Hippocampal formation (tissue), 2 donors: ENCODE results near the gene SERPINE2.
"Not testable (repeated sequence)": the region's sequence is repeated elsewhere in the genome, so short reads cannot be mapped to it uniquely, and the experiment has no call there.

Experiments used
- DNase-seq, 2 donors: peaks; one replicate each; lab custom pipeline; 2025; lab: John Stamatoyannopoulos, UW

The SERPINE2 gene

DNA sequence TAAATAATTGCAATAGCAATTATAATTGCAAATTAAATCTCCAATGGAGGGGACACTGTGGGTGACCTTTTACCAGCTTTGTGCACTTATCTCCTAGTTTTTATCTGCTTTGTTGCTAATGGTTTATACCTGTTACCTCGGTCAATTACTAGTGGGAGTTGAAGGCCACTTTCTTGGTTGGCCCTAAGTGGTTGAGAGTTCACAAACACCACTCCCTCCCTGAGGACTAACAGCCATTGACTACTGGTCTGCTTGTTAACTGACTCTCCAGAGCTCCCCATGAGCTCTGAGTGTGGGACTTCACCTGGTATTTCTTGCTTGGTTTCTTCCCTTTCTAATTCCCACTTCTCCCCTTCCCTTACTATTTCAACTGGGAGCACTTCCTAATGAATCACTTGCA lies 27.2 kb downstream of the SERPINE2 start:
- no peak for DNase-seq

DNA sequence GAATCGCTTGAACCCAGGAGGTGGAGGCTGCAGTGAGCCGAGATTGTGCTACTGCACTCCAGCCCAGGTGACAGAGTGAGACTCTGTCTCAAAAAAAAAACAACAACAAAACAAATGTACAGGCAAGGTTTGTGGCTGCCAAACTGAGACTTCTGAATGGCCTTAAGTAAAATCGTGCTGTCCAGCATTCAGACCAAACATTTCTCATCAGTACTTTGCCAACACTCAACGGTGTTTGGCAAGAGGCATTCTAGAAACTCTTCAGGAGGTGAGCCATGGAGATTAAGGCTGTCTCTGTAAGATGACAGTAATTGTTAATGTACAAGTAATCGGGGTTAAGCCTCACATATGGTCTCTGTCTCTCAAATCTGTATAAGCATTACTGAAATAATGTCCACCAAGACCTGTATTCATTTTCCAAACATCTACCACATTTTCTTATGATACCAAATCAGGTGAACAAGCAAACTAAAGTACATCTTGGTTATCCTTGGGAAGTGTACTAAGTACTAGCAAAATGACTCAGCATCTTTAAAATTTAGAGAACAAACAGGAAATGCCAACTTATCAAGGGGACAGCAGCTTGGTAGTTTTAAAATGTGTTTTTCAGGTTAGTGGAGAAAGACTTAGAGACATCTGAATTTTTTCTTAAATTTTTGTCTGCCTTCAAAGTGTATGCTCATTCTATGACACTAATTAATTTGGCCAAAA lies 29.3 kb downstream of the SERPINE2 start:
- no peak for DNase-seq

DNA sequence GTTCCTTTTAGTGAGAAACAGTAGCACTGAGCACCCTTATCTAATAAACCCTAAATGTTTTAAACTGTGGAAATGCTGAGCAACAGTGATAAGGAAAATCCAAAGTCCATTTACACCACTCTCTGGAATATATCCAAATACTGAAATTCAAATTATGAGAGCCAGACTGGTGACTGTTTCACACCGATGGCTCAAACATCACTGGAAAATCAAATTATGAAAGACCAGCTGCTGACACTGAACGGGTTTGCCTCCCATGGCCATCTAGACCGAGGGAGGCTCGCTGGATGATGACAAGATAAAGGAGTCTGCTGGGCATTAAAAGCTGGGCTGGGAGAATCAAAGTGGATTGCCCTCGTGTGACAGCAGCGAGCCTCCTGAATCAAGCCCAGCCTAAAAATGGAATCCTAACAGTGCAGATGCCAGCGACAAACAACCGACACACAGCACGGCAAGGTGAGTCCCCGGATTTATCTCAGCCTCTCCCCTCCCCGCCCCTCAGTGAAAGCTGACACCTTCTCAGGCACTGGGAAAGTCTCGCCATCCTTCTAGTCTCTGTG lies 30.3 kb downstream of the SERPINE2 start:
- no peak for DNase-seq

DNA sequence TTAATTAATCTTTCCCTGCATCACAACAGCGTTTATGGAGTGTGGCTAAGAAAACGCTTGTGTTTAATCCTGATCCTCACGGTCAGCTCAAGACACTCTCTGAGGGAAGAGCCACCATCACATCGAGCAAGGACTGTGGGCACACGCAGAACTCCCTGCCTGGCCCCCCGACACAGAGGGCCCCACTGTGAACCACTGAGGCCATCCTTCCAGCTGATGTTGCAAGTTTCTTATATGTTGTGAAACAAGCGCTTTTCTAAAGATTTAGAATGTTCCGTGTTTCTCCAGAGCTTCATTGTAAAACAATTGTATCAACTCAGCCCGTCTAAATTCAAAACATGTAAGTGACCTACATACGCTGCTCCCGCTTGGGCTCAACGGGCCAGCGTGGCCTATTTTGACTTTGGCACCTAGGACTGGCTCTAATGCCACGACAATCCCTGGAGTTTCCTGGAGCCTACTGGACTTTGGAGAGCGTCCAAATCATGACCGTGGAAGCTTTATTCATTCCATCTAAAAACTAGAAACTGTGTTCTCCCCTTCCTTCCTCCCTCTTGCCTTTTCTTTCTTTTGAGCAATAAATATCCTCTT lies 34.9 kb downstream of the SERPINE2 start:
- DNase-seq, result peak; percentile 10 to 20

DNA sequence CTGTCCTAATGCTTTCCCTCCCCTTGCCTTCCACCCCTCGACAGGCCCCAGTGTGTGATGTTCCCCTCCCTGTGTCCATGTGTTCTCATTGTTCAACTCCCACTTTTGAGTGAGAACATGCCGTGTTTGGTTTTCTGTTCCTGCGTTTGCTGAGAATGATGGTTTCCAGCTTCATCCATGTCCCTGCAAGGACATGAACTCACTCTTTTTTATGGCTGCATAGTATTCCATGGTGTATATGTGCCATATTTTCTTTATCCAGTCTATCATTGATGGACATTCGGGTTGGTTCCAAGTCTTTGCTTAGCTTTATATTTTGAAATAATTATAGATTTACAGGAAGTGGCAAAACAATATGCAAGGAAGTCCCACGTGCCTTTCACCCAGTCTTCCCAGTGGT lies 38.4 kb downstream of the SERPINE2 start:
- DNase-seq, result not testable (repeated sequence)

DNA sequence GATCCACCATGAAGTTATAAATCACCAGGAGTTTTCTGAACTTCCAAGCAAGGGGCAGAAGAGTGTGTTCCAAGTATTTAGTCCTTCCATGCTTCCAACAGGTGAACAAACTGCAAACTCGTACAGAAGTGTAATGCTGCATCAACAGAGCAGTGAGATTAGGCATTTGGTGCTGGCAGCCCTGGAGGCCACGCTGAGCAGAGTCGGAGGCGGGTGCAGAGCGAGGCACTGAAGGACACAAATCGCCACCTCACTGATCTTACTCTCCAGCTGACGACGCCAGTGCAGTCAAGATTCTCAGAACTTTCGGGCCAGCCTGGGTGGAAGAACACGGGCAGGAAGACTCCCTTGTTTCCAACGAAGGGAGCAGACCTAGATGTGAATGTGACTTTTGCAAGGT lies 39.2 kb downstream of the SERPINE2 start:
- DNase-seq, result no peak

DNA sequence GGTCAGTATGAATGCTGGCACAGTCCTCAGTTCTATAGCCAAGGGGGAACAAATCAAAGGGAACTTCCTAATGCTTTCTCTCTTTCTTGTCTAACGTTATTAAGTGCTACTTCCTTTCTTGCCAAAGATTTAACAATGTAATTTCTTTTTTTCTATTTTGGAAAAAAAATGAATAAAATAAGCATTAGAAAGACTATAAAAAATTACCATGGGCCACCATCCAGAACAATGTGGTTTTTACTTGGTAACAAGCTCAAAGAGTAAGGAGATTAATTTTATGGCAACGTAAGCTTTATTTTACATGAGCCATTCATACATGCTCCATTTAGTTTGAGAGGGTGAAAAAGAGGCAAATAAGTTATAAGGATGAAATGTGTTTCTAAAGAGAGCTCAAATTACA lies 40.1 kb downstream of the SERPINE2 start:
- DNase-seq, result no peak

DNA sequence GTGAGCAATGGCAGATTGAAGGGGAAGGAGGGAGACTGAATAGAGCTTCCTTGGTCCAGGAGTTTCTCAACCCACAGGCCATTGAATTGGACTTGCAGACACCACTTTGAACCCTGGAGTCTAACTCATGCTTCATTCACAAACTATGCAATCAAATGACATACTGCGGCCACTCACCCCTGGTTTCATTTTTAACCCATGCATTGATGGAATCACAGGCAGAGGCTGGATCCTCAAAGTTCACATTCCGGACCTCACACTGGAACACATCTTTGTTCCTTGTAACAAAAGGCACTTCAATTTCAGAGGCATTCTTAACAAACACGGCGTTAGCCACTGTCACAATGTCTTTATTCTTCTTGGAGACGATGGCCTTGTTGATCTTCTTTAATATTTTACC lies 41.1 kb downstream of the SERPINE2 start:
- no peak for DNase-seq

DNA sequence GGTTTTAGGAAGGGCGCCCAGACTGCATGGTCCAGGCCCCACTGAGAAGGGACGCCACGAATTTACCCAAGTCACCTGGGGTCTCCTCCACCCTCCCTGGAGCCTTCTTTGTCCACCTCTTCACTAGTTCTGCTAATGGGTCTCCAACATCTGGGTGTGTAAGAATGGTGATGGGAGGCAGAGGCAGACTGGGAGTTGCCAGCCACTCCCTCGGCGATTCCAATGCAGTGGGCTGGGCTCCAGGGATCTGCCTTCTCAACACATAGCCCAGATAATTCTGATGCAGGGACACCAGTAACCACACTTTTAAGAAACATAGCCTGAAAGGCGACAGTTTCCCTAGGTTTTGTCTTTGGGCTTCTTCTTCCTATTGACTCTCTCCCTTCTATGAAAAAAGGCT lies 42.7 kb downstream of the SERPINE2 start:
- no peak for DNase-seq

DNA sequence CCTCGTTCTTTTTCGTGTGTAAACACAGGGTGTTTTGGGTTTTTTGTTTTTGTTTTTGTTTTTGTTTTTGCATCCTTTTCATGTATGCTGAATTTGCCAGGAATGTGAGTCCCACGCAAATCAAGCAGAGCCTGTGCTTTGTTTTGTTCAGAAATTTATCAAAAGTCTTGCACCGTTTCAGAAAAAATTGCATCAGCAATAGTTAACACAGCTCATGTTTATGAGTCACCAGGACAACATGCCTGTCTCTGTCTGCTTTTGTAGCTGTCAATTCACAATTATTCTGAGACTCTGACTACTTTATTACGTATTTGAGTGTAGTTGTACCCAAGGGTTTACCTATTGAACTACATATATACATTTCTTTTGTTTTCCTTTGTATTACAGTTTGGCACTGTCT lies 43.5 kb downstream of the SERPINE2 start:
- DNase-seq, result no peak

DNA sequence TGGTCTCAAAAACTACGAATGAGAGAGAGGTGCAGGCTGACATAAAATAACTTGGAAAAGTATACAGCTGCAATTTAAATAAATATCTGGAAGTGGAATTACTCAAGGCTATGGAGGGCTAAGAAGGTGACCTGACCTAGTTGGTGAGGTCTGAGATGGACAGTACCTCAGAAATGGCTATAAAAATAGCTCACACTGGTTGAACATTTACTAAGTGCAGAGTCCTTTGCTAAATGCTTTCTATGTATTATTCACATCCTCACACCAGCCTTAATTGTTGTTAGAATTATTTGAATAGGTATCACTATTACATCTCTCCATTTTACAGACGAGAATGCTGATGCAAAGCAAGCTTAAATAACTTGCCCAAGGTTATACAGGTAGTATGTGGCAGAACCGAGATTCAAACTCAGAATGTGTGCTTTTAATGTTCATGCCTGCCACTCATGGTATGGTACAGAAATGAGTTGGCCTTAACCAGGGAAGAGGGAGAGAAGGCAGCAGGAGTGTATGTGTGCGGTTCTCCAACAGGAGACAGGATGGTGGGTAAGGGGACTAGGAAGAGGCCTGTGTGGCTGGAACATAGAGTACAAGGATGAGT lies 44.4 kb downstream of the SERPINE2 start:
- DNase-seq, result no peak

DNA sequence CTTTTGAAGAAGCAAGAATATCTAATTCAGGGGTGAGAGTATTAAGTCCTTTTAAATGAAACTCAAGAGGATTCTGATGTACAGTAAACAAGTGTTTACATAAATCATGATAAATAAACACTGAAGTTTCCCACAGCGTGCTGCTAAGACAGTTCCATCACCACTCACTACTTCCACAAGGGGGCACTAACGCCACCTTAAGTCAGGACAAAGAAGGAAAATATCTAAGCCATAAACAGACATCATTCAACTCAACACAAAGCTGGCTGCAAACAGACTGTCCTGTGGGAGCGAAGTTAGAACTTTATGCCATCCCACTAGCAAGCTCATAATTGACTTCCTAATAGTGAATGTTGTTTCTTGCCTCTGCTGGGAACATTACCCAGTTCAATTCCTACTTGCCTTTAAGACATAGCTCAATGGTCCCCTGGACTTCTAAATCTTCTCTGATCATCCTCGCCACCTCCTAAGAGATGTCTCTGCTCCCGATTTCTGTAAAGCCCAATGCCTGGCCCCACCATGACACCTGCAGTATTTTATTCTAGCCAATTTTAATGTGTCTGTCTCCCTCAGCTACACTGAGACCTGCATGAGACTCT lies 45.4 kb downstream of the SERPINE2 start:
- peak; percentile 43 to 64 for DNase-seq

DNA sequence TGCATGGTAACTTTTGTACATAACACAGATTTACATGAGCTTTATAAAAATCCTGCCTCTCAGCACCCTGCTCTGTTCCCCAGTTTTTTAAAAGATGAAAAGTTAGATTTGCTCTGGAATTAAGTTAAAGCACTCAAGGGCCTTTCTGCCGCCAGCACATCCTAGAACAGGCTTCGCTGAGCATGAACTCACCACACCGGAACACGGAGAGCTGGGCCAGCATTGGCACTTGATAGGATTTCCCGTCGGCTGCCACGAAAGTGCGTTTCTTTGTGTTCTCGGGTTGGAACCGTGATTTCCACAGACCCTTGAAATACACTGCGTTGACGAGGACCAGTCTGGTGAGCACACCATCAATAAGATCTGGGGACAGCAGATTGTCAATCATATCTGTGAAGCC lies 47.5 kb downstream of the SERPINE2 start:
- no peak for DNase-seq

DNA sequence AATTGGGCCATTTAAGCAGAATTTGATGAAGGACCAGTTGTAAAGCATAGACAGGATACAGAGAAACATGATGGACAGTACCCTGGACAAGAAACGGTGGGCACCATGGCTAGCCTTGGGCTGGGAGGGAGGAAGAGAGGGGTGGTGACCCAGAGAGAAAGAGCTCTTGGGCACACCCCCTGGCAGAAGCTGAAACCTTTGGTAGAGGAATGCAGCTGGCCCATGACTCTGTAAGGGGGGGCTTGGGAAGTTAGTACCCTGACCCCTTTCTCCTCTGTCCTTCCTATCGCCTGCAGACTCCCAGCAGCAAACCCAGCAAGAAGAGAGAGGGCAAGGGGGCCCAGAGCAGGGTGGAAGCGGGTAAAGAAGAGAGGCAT lies 49.2 kb downstream of the SERPINE2 start:
- no peak for DNase-seq

DNA sequence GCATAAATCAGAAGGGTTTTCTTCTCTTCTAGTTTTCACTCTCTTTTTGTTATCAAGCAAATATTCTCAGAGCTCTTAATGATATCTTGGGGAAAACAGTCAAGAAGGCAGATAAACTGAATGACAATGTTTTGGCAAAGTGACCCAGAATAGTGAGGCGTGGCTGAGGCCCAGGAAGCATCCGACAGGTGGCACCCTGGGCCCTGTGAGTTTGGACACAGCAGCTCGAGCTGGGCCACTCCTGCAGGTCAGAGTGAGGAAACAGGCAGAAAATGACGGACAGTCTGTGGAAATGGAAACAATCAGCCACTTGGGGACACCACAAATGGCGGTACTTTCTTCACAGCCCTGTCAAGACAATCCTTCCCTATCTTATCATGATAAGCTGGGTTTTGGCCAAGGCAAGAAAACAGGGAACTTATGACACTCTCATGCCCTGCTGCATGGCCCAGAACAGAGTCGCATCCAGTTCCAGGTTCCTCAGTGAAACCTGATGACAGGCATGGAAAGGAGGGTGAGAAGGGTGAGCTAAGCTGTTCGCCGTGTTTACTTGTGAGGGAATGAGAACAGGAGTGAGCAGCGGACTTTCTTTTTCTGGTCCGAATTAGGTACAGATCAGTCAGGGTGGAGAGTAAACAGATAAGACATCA lies 49.8 kb downstream of the SERPINE2 start:
- no peak for DNase-seq

DNA sequence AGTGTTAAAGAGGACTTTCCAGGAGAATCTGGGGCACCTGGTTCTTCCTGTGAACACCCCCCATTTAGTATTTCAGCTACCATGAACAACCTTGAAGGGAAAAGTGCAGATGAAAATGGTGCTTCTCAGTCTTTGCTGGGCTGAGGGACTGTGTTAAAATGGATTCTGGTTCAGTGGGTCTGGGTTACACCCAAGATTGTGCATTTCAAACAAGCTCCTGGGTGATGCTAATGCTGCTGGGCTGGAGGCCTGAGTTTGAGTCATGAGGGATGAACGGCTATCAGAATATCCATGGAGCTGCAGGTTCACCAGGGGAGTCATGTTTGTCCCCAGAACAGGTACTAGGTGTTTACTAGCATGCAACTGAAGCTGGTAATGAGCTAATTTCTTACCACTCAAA lies 57.8 kb downstream of the SERPINE2 start:
- DNase-seq, result no peak

DNA sequence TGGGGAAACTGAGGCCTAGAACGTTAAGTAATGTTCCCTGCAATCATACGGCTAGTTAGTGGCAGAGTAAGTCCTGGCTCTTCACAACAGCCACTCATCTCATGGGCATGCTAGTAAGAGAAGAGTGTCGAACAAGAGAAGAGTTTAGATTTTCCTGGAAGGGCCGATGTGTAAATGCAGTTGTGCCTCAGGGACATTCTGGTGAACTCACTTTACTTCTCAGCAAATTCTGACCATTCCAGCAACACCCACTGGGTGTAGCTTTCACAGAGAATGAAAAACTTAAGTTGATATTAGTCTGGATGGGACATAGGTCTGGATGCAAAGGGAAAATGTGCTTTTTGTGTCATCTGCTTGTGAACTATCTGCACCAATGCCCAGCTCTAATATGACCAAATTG lies 58.3 kb downstream of the SERPINE2 start:
- no peak for DNase-seq

DNA sequence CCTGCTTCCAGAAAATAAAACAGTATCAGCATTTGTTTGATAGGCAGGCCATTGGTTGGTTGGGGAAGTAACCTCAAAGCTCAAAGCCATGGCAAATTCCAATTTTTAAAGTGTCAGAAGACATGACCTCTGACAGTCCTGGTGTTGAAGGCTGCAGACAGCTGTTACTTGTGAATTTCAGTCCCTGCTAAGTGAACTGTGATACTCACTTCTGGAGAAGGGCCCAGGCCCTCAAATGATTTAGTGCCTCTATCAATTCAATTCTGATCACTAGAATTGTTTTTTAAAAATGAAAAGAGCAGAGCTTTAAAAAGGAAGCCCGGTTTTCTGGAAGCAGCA lies 58.7 kb downstream of the SERPINE2 start:
- DNase-seq, result no peak

DNA sequence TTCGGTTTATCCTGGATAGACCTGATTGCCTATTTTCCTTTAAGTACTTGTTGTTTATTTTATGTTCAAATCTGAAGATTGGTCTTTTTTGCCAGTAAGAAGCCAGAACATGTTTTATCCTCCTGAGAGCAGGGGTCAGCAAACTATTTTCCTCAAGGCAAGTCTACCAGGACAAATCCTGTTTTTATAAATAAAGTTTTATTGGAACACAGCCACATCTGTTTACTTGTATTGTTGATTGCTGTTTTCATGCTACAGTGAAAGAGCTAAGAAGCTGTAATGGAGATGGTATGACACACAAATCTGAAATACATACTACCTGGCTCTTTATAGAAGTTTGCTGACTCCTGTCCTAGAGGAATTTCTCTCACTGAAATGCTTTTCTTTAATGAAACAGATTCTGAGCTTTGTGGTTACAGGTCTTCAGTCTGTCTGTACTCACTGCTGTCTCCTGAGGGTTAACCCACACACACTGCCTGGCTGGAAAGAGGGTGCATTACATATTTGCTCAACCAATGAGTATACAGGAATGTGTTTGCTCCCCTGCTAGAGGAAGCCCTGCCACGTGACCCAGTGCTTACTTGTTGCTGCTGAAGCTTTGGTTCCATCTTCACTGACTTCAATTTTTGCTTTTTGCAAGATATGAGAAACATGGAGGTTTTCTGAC lies 59.2 kb downstream of the SERPINE2 start:
- no peak for DNase-seq

DNA sequence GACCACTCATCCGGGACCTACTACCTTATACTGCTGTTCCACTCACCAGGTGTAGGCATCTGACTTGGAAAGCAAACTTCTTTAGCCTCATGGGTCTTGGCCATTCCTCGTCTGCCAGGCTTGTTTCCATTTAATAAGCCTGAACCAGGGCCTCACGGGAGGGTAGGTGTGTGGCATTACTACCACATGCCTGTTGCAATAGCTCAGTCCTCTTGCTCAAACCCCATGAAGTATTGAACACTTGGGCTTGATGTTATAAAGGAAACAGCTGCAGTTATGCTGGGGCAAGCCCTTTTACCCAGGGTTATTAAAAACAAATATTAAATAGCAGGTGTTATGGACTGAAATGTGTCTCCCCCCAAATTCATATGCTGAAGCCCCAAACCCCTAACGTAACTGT lies 60.6 kb downstream of the SERPINE2 start:
- no peak for DNase-seq

DNA sequence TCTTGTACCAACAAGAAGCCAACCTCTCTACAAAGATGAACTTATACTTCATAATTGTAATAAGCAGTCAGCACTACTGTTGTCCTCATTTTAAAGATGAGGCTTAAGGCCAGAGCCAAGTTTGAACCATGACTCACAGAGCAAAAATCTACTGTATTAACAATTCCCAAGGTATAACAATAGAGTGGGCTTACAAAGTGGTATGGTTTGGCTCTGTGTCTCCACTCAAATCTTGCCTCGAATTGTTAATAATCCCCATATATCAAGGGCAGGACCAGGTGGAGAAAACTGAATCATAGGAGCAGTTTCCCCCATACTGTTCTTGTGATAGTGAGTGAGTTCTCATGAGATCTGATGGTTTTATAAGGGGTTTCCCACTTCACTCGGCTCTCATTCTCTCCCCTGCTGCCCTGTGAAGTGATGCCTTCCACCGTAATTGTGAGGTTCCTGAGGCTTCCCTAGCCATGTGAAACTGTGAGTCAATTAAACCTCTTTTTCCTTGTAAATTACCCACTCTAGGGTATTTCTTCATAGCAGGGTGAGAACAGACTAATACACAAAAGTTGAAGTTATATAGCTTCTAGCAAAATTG lies 62.4 kb downstream of the SERPINE2 start:
- DNase-seq, result no peak

DNA sequence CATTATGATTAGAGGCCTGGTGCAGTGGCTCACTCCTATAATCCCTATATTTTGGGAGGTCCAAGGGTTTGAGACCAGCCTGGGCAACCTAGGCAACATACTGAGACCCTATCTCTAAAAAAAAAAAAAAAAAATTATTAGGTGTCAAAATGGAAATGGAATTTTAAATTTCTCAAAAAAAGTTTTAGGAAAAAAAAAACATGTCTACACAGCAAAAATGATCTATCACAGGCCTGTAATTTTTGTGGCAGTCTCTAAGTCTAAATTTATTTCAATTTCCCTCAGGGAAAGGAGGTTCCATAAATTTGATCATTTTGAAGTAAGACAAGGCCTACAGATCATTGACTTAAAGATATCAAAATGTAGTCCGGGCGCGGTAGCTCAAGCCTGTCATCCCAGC lies 65.5 kb downstream of the SERPINE2 start:
- DNase-seq, result no peak
